Measurements from ENCODE around the gene KCNN2.

- TF ChIP-seq POLR2AphosphoS5 (IDR thresholded peaks at IDR 0.05; ENCODE audit: borderline replicate concordance, low read depth, low read length) (no peak), EZH2 (IDR thresholded peaks at IDR 0.05) (no peak)
Observed at GRCh38 chr5:114427204-114427603, 65.3 kb downstream of the KCNN2 start.
